Muscle of leg (tissue), 11 donors: ENCODE results near the gene RHO. TPM values are rescaled to one million over a fixed set of nuclear protein-coding genes. Genes with fewer than 3 reads are reported as not detected.
A peak's percentile ranks its signal among the peaks of the same experiment; 100 is the strongest.

Experiments
- DNase-seq: peaks from one replicate; pipeline ENCODE4 v3.0.0; 2013
- H3K27ac ChIP-seq: one replicate; pipeline ENCODE4 v1.5.1; 2013; ENCODE audit warnings: mild to moderate bottlenecking, low read length, control low read depth
- H3K27me3 ChIP-seq: one replicate; pipeline ENCODE4 v1.6.1; 2013; ENCODE audit warnings: low read length; ENCODE audit not compliant: control insufficient read depth, insufficient read depth
- H3K36me3 ChIP-seq: one replicate; pipeline ENCODE4 v1.6.1; 2013; ENCODE audit warnings: low read length; ENCODE audit not compliant: control insufficient read depth, insufficient read depth
- H3K4me1 ChIP-seq: one replicate; pipeline ENCODE4 v1.6.1; 2013; ENCODE audit warnings: low read length; ENCODE audit not compliant: control insufficient read depth, insufficient read depth
- H3K4me3 ChIP-seq: one replicate; pipeline ENCODE4 v1.5.1; 2013; ENCODE audit warnings: low read length, control low read depth
- H3K9me3 ChIP-seq: replicated peaks from 2 replicates; pipeline ENCODE4 v1.6.1; 2013; ENCODE audit warnings: low read depth, low read length; ENCODE audit not compliant: control insufficient read depth
- WGBS: methylation state at CpG from one replicate; pipeline ENCODE4 v1.1.5; 2013; ENCODE audit warnings: missing lambda C conversion rate; ENCODE audit not compliant: insufficient coverage; 5-methylcytosine and 5-hydroxymethylcytosine counted together
- polyA plus RNA-seq, 8 donors: library from polyadenylated mRNA; unstranded; fragments of 120-200 nt; gene quantifications; one replicate each; pipeline versions ENCODE4 v1.2.1 to v1.2.3, GENCODE V29; 2013; ENCODE audit warnings: inconsistent platforms in 1 of 8, low replicate concordance in 1 of 8; ENCODE audit not compliant: insufficient read length in 8 of 8, insufficient read depth in 1 of 8
- total RNA-seq: library from RNA; stranded (reverse); fragments of 120-200 nt; gene quantifications from one replicate; pipeline ENCODE4 v1.2.4, GENCODE V29; 2013

Gene RHO
- total and polyA plus RNA-seq, 9 donors: 0.04 to 0.10 (median 0.06) TPM; not detected in 5

- Histone ChIP-seq H3K9me3 (no peaks in the 10 kb centered on the region), H3K4me3 (no peak overlapping the region), H3K27ac (no peak overlapping the region), H3K4me1 (peaks cover 3% of the 10 kb centered on the region), H3K36me3 (peaks cover 43% of the 10 kb centered on the region), H3K27me3 (no peaks in the 10 kb centered on the region)
- no peak for DNase-seq
- 90% methylated on average over 10 of the region's 10 CpGs for WGBS
These were observed 9.0 kb upstream of the RHO start for GRCh38 chr3:129519449-129519848.

DNA sequence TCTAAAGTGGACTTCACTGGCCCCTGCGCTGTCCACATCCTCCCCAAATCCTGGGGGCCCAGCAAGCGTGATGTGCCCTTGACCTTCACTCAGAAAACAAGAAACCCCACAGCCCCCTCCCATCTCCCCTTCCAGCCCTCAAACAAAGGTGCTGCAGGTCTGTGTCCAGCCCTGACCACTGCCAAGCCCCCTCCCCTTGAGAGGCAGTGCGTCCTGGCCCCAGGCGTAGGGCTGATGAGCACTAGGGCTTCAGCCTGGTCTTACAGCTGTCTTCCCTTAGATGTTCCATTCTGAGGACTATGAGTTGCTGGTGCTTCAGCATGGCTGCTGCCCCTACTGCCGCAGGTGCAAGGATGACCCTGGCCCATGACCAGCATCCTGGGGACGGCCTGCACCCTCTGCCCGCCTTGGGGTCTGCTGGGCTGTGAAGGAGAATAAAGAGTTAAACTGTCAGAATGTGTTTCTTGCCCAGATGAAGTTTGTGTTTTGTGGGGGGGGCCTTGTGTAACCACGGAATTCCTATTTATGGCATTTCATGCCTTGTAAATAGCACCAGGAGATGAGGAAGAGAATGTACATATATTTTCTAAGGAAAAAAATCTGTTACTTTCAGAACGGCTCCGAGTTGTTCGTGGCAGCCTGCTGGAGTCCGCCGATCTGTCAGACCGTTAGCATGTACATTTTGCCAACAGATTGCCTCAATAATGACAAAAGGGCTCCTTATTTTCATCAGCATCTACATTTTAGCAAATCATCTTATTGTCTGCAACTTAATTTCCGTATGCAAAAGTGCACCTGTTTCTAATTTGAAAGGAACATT lies 8.3 kb upstream of the RHO start:
- peaks cover 37% of the 10 kb centered on the region for H3K36me3 ChIP-seq
- H3K4me3 ChIP-seq: no peak overlapping the region
- DNase-seq: no peak
- no peak overlapping the region for H3K27ac ChIP-seq
- 81% methylated on average over 13 of the region's 15 CpGs for WGBS
- peaks cover 3% of the 10 kb centered on the region for H3K4me1 ChIP-seq
- no peaks in the 10 kb centered on the region for H3K9me3 ChIP-seq
- H3K27me3 ChIP-seq: no peaks in the 10 kb centered on the region

DNA sequence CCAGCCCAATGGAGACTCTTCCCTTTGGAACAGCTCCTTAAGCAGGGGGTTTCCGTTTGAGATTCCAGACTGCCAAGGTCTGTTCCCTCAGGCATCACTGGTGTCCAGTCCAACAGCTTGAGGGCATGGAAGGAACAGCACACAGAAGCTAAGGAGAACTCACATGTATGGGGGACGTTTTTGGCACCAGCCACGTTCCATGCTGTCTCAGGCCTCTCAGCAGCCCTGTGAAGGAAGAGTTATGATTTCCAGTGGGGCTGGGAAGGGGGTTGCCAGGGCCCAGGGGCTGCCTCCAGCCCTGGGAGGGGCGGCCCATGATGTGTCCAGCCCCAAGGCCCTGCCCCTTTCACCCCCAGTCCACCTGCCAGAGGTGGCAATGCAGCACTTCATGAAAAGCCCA lies 7.5 kb upstream of the RHO start:
- Histone ChIP-seq H3K9me3 (no peaks in the 10 kb centered on the region), H3K27ac (no peak overlapping the region), H3K27me3 (no peaks in the 10 kb centered on the region), H3K4me1 (peaks cover 3% of the 10 kb centered on the region), H3K4me3 (no peak overlapping the region), H3K36me3 (peaks cover 32% of the 10 kb centered on the region)
- no peak for DNase-seq
- WGBS: 22% methylated on average over 1 of the region's 4 CpGs

DNA sequence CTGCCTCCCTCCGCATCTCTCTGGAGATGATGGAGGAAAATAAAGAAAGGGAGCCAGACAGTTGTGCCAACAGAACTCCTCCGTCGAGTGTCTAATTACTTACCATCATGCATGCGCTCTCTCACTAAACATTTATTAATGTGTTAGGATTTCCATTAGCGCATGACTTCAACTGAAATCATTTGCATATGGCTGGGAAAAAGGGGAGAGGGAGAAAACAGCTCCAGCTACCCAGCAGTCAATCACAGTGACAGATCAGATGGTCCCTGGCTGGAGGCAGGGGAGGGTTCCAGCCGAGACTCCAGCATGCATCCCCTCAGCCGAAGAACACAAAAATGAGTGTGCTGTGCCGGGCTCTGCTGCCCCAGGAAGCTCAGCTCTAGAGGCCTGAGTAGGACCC lies 6.8 kb upstream of the RHO start:
- DNase-seq: no peak
- Histone ChIP-seq H3K9me3 (no peaks in the 10 kb centered on the region), H3K27ac (no peak overlapping the region), H3K4me1 (peaks cover 3% of the 10 kb centered on the region), H3K4me3 (no peak overlapping the region), H3K36me3 (peaks cover 26% of the 10 kb centered on the region), H3K27me3 (no peaks in the 10 kb centered on the region)
- WGBS: 17% methylated on average over 2 of the region's 8 CpGs

DNA sequence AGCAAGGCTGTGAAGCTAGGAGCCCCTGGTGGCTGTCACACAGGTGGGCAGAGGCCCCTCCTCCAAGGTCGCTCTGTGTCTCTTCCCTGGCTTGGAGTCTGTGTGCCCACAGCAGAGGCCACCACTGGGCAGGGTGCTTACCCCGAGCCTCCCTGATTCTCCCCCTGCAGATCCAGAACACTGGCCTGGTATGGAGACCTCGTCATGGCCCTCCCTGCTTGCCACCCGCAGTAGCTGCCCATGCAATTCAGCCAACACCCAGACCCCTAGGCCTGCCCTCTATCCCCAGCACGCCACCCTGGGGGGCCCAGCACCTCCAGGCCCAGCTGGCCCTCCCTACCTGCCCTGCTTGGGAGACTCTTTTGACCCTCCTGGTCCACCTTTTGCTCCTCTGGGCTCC lies 5.5 kb upstream of the RHO start:
- Histone ChIP-seq H3K27me3 (no peaks in the 10 kb centered on the region), H3K4me1 (peaks cover 2% of the 10 kb centered on the region), H3K36me3 (peaks cover 17% of the 10 kb centered on the region), H3K4me3 (no peak overlapping the region), H3K27ac (no peak overlapping the region), H3K9me3 (no peaks in the 10 kb centered on the region)
- WGBS: 83% methylated on average over 5 of the region's 5 CpGs
- DNase-seq: no peak

DNA sequence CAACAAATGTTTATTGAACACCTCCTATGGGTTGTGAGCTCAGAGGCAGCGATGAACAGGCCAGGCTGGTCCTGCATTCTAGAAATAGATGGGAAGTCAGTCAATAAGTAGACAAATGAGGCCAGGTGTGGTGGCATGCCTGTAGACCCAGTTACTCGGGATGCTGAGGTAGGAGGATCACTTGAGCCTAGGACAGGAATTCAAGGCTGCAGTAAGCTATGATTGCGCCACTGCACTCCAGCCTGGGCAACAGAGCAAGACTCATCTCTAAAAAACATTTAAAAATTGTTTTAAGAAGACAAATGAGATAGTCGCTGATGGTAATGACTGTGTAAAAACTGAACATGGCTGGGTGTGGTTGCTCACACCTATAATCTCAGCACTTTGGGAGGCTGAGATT lies 4.4 kb upstream of the RHO start:
- H3K27ac ChIP-seq: no peak overlapping the region
- no peaks in the 10 kb centered on the region for H3K4me1 ChIP-seq
- H3K36me3 ChIP-seq: peaks cover 6% of the 10 kb centered on the region
- H3K27me3 ChIP-seq: no peaks in the 10 kb centered on the region
- 78% methylated on average over 2 of the region's 4 CpGs for WGBS
- H3K4me3 ChIP-seq: no peak overlapping the region
- no peak for DNase-seq
- H3K9me3 ChIP-seq: no peaks in the 10 kb centered on the region

- WGBS: 83% methylated on average over 4 of the region's 8 CpGs
- H3K27ac ChIP-seq: no peak overlapping the region
These were observed 3.0 kb upstream of the RHO start for GRCh38 chr3:129525341-129525968.

DNA sequence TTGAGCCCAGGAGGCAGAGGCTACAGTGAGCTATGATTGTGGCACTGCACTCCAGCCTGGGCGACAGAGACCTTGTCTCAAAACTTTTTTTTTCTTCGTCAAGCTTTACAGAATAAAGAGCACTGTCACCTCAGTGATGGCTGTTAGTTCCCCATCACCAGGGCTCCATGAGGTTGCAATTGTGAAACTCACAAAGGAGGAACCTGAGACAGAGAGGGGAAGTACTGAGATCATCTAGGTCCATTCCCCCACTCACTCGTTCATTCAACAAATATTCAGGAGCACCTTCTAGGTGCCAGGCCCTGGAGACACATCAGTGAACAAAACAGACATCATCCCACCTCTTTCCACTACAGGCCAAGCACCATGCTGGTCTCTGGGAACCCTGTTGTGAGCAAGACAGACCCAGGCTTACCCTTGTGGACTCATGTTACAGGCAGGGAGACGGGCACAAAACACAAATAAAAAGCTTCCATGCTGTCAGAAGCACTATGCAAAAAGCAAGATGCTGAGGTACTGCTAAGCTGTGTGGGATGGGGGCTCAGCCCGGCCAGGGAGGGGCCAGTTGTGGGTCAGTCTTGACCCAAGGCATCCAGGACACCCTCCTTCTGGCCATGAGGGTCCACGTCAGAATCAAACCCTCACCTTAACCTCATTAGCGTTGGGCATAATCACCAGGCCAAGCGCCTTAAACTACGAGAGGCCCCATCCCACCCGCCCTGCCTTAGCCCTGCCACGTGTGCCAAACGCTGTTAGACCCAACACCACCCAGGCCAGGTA lies 2.1 kb upstream of the RHO start:
- Histone ChIP-seq H3K27ac (no peak overlapping the region), H3K9me3 (no peaks in the 10 kb centered on the region), H3K4me1 (peaks cover 16% of the 10 kb centered on the region), H3K4me3 (no peak overlapping the region), H3K27me3 (no peaks in the 10 kb centered on the region), H3K36me3 (no peaks in the 10 kb centered on the region)
- WGBS: 62% methylated on average over 2 of the region's 12 CpGs
- DNase-seq: peak; percentile 57

More at GRCh38 chr3:129525341-129525968, 3.0 kb upstream of the RHO start:
- H3K27me3 ChIP-seq: no peaks in the 10 kb centered on the region
- DNase-seq: no peak
- H3K9me3 ChIP-seq: no peaks in the 10 kb centered on the region
- no peak overlapping the region for H3K4me3 ChIP-seq
- H3K4me1 ChIP-seq: peaks cover 14% of the 10 kb centered on the region
- H3K36me3 ChIP-seq: no peaks in the 10 kb centered on the region

DNA sequence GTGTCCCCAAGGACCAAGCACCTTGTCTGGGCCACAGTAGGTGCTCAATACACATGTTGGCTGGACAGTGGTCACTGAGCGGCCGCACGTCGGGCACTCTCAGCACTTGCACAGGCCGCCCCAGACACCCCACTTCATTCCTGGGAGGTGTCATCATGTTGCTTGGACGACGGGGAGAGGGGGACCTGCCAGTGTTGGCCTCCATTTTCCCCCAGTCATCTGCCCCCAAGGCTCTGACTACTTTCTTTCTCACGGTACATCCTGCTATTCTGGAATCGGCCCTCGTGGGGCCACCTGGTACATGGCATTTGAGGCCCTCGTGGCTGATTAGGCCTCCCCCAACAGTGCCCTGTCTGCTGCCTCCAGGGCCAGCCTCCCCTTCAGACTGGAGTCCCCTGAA lies 1.2 kb upstream of the RHO start:
- H3K9me3 ChIP-seq: no peaks in the 10 kb centered on the region
- no peaks in the 10 kb centered on the region for H3K36me3 ChIP-seq
- DNase-seq: no peak
- no peaks in the 10 kb centered on the region for H3K27me3 ChIP-seq
- no peak overlapping the region for H3K27ac ChIP-seq
- H3K4me3 ChIP-seq: no peak overlapping the region
- peaks cover 16% of the 10 kb centered on the region for H3K4me1 ChIP-seq
- 86% methylated on average over 9 of the region's 11 CpGs for WGBS
